K562 (cell line): ENCODE data around the gene KIAA0825. TPM values are rescaled to one million over a fixed set of nuclear protein-coding genes. Genes with fewer than 3 reads are reported as not detected.

Experiments used
- ATAC-seq: fragments of 200-7000 bp; cut with Tn5 transposase; 3 replicates; pipeline ENCODE4 v1.9.1; 2020; ENCODE audit warnings: moderate library complexity
- BruUV-seq: library from RNA; stranded (reverse); fragments of 400-500 nt; replicated peaks from 2 replicates; lab custom pipeline; 2021; lab: Mats Ljungman, UMichigan
- CTCF ChIA-PET: fragments of 300-600 bp; formaldehyde crosslinking; extraction: SDS; loops from one replicate; lab custom pipeline; 2021; ENCODE audit warnings: low intra/inter-chr PET ratio; lab: Yijun Ruan, JAX
- POLR2A ChIA-PET: fragments of 300-600, 350-650 bp; sonication (Branson Sonifier 250); formaldehyde crosslinking; extraction: SDS; loops from one replicate; lab custom pipeline; 2021; ENCODE audit warnings: antibody characterized with exemption, inconsistent platforms; lab: Yijun Ruan, JAX
- DNase-seq, 4 experiments: peaks; one replicate each; pipeline versions ENCODE4 v3.0.0 to v3.0.0-alpha.2; 2011 to 2018; ENCODE audit warnings: low spot score in 3 of 4, mixed read lengths in 3 of 4; ENCODE audit errors: extremely low read depth in 1 of 4
- FAIRE-seq: peaks from 2 replicates; lab custom pipeline; 2011; peaks lifted over from hg19 to GRCh38; lab: Jason Lieb, UNC
- H2AFZ ChIP-seq: 2 replicates; pipeline ENCODE4 v1.6.0; 2011; ENCODE audit warnings: low read depth, low read length, control low read depth, inconsistent platforms
- H3K27ac ChIP-seq: fragments of 200-600 bp; 3 replicates; pipeline ENCODE4 v1.8.0; 2011; ENCODE audit warnings: low read depth, mild to moderate bottlenecking, control low read depth, inconsistent platforms, low read length, moderate library complexity, mixed read lengths; ENCODE audit errors: extremely low read depth
- H3K27me3 ChIP-seq, 2 experiments: fragments of 300-600 bp in 1 of 2; 2 replicates in 1 of 2; 3 replicates in 1 of 2; pipeline versions ENCODE4 v1.6.0 to v1.8.0; 2011; ENCODE audit warnings: inconsistent platforms in 2 of 2, low read length in 2 of 2, mild to moderate bottlenecking in 1 of 2, mixed read lengths in 1 of 2, moderate library complexity in 1 of 2; ENCODE audit not compliant: control insufficient read depth in 2 of 2, insufficient read depth in 2 of 2
- H3K36me3 ChIP-seq: fragments of 300-600 bp; 3 replicates; pipeline ENCODE4 v1.8.0; 2011; ENCODE audit warnings: mild to moderate bottlenecking, low read length, inconsistent platforms; ENCODE audit not compliant: control insufficient read depth, insufficient read depth
- H3K4me1 ChIP-seq, 2 experiments: fragments of 200-600 bp in 1 of 2; replicated peaks in 1 of 2; 2 replicates in 1 of 2; 3 replicates in 1 of 2; pipeline versions ENCODE4 v1.5.1 to v1.8.0; 2011; ENCODE audit warnings: inconsistent platforms in 2 of 2, low read length in 2 of 2, mild to moderate bottlenecking in 1 of 2, mixed read lengths in 1 of 2, moderate library complexity in 1 of 2; ENCODE audit not compliant: control insufficient read depth in 2 of 2, insufficient read depth in 2 of 2
- H3K4me2 ChIP-seq: 2 replicates; pipeline ENCODE4 v1.6.1; 2011; ENCODE audit warnings: low read length, control low read depth, inconsistent platforms, mixed read lengths; ENCODE audit not compliant: insufficient read depth
- H3K4me3 ChIP-seq: fragments of 200-600 bp; sonication (generic), shearing (Covaris generic); 2 replicates; pipeline ENCODE4 v1.5.1; 2016; ENCODE audit warnings: control low read depth, inconsistent platforms
- H3K79me2 ChIP-seq: fragments of 200-600 bp; 3 replicates; pipeline ENCODE4 v1.8.0; 2011; ENCODE audit warnings: low read length, inconsistent platforms; ENCODE audit not compliant: control insufficient read depth, insufficient read depth
- H3K9ac ChIP-seq, 2 experiments: 2 replicates each; pipeline versions ENCODE4 v1.6.0 to v1.6.1; 2011; ENCODE audit warnings: low read depth in 2 of 2, low read length in 2 of 2, control low read depth in 1 of 2, inconsistent platforms in 1 of 2, mild to moderate bottlenecking in 1 of 2, mixed read lengths in 1 of 2; ENCODE audit not compliant: insufficient read depth in 1 of 2
- H3K9me1 ChIP-seq: one replicate; pipeline ENCODE4 v1.6.0; 2011; ENCODE audit warnings: inconsistent platforms, mild to moderate bottlenecking, low read length, moderate library complexity; ENCODE audit not compliant: control insufficient read depth, insufficient read depth
- H3K9me3 ChIP-seq: replicated peaks from 2 replicates; pipeline ENCODE4 v1.5.1; 2011; ENCODE audit warnings: low read depth, low read length, inconsistent platforms; ENCODE audit not compliant: control insufficient read depth, insufficient read depth
- H4K20me1 ChIP-seq: replicated peaks from 2 replicates; pipeline ENCODE4 v1.6.1; 2011; ENCODE audit warnings: low read length, inconsistent platforms, mixed read lengths; ENCODE audit not compliant: control insufficient read depth, insufficient read depth
- ATF6 ChIP-seq: sonication (generic); formaldehyde crosslinking; IDR thresholded peaks from 2 replicates; pipeline ENCODE4 v1.4.0; 2020; ENCODE audit warnings: mild to moderate bottlenecking, missing genetic modification reagents
- CCAR2 ChIP-seq: fragments of 200-400 bp; formaldehyde crosslinking; IDR thresholded peaks from 2 replicates; pipeline ENCODE4 v1.6.1; 2017; ENCODE audit warnings: mild to moderate bottlenecking, low read depth, low read length
- DEAF1 ChIP-seq: fragments of 450-650 bp; formaldehyde crosslinking; IDR thresholded peaks from 2 replicates; pipeline ENCODE4 v1.4.0; 2020; ENCODE audit warnings: mild to moderate bottlenecking, moderate library complexity
- ELF2 ChIP-seq: fragments of 250-450 bp; sonication (Bioruptor Pico); IDR thresholded peaks from 2 replicates; pipeline ENCODE4 v1.5.0; 2021; ENCODE audit warnings: mild to moderate bottlenecking
- HDAC6 ChIP-seq: IDR thresholded peaks from 2 replicates; pipeline ENCODE4 v1.6.1; 2012; ENCODE audit warnings: low read depth, mild to moderate bottlenecking, control low read depth, inconsistent platforms, low read length, moderate library complexity
- JUN ChIP-seq, 2 experiments: sonication (generic) in 1 of 2; formaldehyde crosslinking in 1 of 2; IDR thresholded peaks; 2 replicates each; pipeline versions ENCODE4 v1.6.1 to v1.8.0; 2012 to 2022; ENCODE audit warnings: borderline replicate concordance in 2 of 2, mild to moderate bottlenecking in 2 of 2, improper control_type of control experiment in 1 of 2, low read depth in 1 of 2, low read length in 1 of 2, missing genetic modification reagents in 1 of 2
- MCM7 ChIP-seq, 2 experiments: fragments of 450-650 bp; IDR thresholded peaks; 2 replicates each; pipeline ENCODE4 v1.6.1; 2016 to 2018
- MEF2D ChIP-seq: conservative IDR thresholded peaks from 2 replicates; pipeline ENCODE4 v1.6.1; 2016; ENCODE audit warnings: low read depth, missing genetic modification characterization, missing compliant biosample characterization
- NFE2L1 ChIP-seq: fragments of 450-650 bp; IDR thresholded peaks from 2 replicates; pipeline ENCODE4 v1.6.1; 2016; ENCODE audit warnings: missing genetic modification characterization, low read depth, mild to moderate bottlenecking, missing compliant biosample characterization, moderate library complexity, borderline replicate concordance
- SNRNP70 ChIP-seq: fragments of 200-400 bp; formaldehyde crosslinking; optimal IDR thresholded peaks from 2 replicates; pipeline ENCODE3; 2017; ENCODE audit warnings: low read depth, low read length
- TEAD4 ChIP-seq, 2 experiments: sonication (generic) in 1 of 2; formaldehyde crosslinking in 1 of 2; IDR thresholded peaks; 2 replicates each; pipeline versions ENCODE4 v1.6.1 to v1.8.0; 2012 to 2022; ENCODE audit warnings: borderline replicate concordance in 1 of 2, inconsistent platforms in 1 of 2, low read length in 1 of 2, mild to moderate bottlenecking in 1 of 2, missing genetic modification reagents in 1 of 2
- THAP12 ChIP-seq: fragments of 250-450 bp; sonication (Bioruptor Pico); IDR thresholded peaks from 2 replicates; pipeline ENCODE4 v1.9.0; 2021; ENCODE audit warnings: mild to moderate bottlenecking, inconsistent platforms
- ZEB2 ChIP-seq: fragments of 450-650 bp; IDR thresholded peaks from 2 replicates; pipeline ENCODE4 v1.6.1; 2016
- ZFP1 ChIP-seq: fragments of 450-650 bp; formaldehyde crosslinking; IDR thresholded peaks from 2 replicates; pipeline ENCODE4 v1.4.0; 2020; ENCODE audit warnings: mild to moderate bottlenecking, mixed read lengths
- ZNF512 ChIP-seq: IDR thresholded peaks from 2 replicates; pipeline ENCODE4 v1.6.1; 2016; ENCODE audit warnings: missing genetic modification characterization, missing compliant biosample characterization
- in situ Hi-C: fragments of 300-500 bp; cut with MboI; formaldehyde crosslinking; loops from 4 replicates; pipeline ENCODE4 v1.15.0; 2018; ENCODE audit warnings: inconsistent platforms, mixed read lengths
- intact Hi-C: fragments of 100-400 bp; cut with micrococcal nuclease; formaldehyde crosslinking; loops from 2 replicates; pipeline ENCODE4 v1.14.2; 2022
- polyA plus RNA-seq, 8 experiments: library from polyadenylated mRNA; depleted of rRNA in 4 of 8; stranded (reverse) in 5 of 8; unstranded in 3 of 8; fragments of >200 nt; fragmentation: Nextera tagmentation in 2 of 8; fragmentation: Illumina TruSeq in 1 of 8; extraction: Ambion mirVana in 2 of 8; extraction: Trizol in 1 of 8; gene quantifications; 2 replicates each; pipeline versions ENCODE4 v1.2.1 to v1.2.3, GENCODE V29; 2011 to 2014; ENCODE audit warnings: inconsistent platforms in 1 of 8, missing spikeins in 1 of 8
- total RNA-seq, 7 experiments: library from RNA; depleted of rRNA in 6 of 7; stranded (reverse); fragments of >200 nt in 6 of 7; fragmentation: Illumina TruSeq in 2 of 7; extraction: Trizol in 2 of 7; gene quantifications; 2 replicates each; pipeline versions ENCODE4 v1.2.1 to v1.2.3, GENCODE V29; 2011 to 2021; ENCODE audit warnings: low replicate concordance in 1 of 7

KIAA0825 gene
- total and polyA plus RNA-seq, 9 of the 15 experiments (the other 6 are each of a cell fraction or from before 2014, with no cell fraction given) = 0.05 to 0.36 (median 0.16) TPM; not detected in 1

- no peaks in the 10 kb centered on the region for H3K36me3 ChIP-seq
- no peaks in the 10 kb centered on the region for H3K4me1 ChIP-seq
- CTCF ChIA-PET = no interaction called here
- no peak for FAIRE-seq
- no peak overlapping the region for H3K27ac ChIP-seq
- no peak for DNase-seq
- no peaks in the 10 kb centered on the region for H3K27me3 ChIP-seq
- H3K9ac ChIP-seq = no peak overlapping the region
- no peak overlapping the region for H3K4me3 ChIP-seq
- in situ Hi-C loops = no loop called here
- intact Hi-C loops = no loop called here
- H3K9me1 ChIP-seq = no peaks in the 10 kb centered on the region
- no peaks in the 10 kb centered on the region for H3K79me2 ChIP-seq
- POLR2A ChIA-PET = no interaction called here
- no TSS peak for BruUV-seq
- no peaks in the 10 kb centered on the region for H4K20me1 ChIP-seq
- no peaks in the 10 kb centered on the region for H3K9me3 ChIP-seq
- H2AFZ ChIP-seq = no peak overlapping the region
- no peak for ATAC-seq
- no peak overlapping the region for H3K4me2 ChIP-seq
- no peak for TF ChIP-seq MCM7 (IDR thresholded peaks at IDR 0.05)
- TF ChIP-seq NFE2L1 (tag) = no peak
- no peak for TF ChIP-seq HDAC6
- no peak for TF ChIP-seq ZEB2
- no peak for TF ChIP-seq CCAR2
- no peak for TF ChIP-seq ZFP1
- no peak for TF ChIP-seq DEAF1
- TF ChIP-seq ZNF512 = no peak
- TF ChIP-seq ELF2 = no peak
- TF ChIP-seq TEAD4 (IDR thresholded peaks at IDR 0.05; ENCODE audit: low read length) = no peak
- no peak for TF ChIP-seq TEAD4 (CRISPR knock-in tag; IDR thresholded peaks at IDR 0.05; ENCODE audit: borderline replicate concordance)
- no peak for TF ChIP-seq JUN (IDR thresholded peaks at IDR 0.05; ENCODE audit: borderline replicate concordance, low read depth, low read length)
- TF ChIP-seq JUN (CRISPR knock-in tag; IDR thresholded peaks at IDR 0.05; ENCODE audit: borderline replicate concordance) = no peak
- no peak for TF ChIP-seq MEF2D (tag)
- TF ChIP-seq SNRNP70 = no peak
- no peak for TF ChIP-seq ATF6
- TF ChIP-seq THAP12 (CRISPR knock-in tag) = no peak
Observed at GRCh38 chr5:94431696-94432095, 186.7 kb downstream of the KIAA0825 start.
